Right lobe of liver (tissue), 4 donors: ENCODE measurements around the gene LRRN2.

Experiments
- CTCF ChIP-seq, 4 donors: fragments of 200-600 bp in 3 of 4; fragments of 450-650 bp in 1 of 4; IDR thresholded peaks; one replicate each; pipeline versions ENCODE4 v1.5.1 to v1.8.0; 2016 to 2022; ENCODE audit warnings: antibody characterized with exemption in 4 of 4, mild to moderate bottlenecking in 2 of 4
- POLR2A ChIP-seq: fragments of 450-650 bp; IDR thresholded peaks from one replicate; pipeline ENCODE4 v1.6.1; 2017; ENCODE audit warnings: antibody characterized with exemption, mild to moderate bottlenecking
- donor health status: DM: no; HTN: no; CAD: no.
- donor health status: DM: no; HTN: no; CAD: no.
- donor health status: DM: no; HTN: yes; CAD: no.

DNA sequence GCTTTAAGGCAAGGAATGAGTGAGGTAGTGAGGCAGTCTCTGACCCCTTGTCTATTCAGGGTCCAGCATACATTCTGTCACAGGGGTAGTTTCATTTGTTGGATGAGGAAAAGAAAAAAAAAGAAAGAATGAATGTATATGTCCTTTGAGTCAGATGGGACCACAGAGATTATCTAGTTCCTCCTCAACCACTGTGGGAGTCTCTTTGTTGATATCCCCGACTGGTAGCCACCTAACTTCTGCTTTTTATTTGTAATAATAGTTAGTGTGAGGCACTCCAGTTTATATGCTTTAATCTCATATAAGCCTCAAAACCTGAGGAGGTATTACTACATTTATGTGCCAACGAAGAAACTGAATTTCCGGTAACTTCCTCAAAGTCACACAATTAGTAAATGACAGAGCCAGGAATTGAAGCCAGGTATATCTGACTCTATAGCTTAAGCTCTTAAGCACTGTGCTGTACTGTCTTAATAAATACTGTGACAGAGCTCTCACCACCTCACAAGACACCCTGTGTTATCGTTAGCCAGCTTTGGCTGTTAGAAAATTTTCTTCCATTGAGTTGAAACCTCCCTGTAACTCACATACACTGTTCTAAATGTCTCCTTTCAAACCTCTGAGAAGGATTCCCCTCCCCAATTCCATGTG, 87.1 kb downstream of the LRRN2 start:
- TF ChIP-seq CTCF (IDR thresholded peaks at IDR 0.05) (no peak), POLR2A (no peak)
